GM19438 (cell line): ENCODE results near the gene MYO9A.
"Not testable (repeated sequence)": the region's sequence is repeated elsewhere in the genome, so short reads cannot be mapped to it uniquely, and the experiment has no call there.

Source experiments
- ATAC-seq: cut with Tn5 transposase; IDR thresholded peaks from one replicate; pipeline ENCODE4 v1.9.1; 2021; ENCODE audit warnings: low read depth; ENCODE audit not compliant: unreplicated experiment

Gene MYO9A

DNA sequence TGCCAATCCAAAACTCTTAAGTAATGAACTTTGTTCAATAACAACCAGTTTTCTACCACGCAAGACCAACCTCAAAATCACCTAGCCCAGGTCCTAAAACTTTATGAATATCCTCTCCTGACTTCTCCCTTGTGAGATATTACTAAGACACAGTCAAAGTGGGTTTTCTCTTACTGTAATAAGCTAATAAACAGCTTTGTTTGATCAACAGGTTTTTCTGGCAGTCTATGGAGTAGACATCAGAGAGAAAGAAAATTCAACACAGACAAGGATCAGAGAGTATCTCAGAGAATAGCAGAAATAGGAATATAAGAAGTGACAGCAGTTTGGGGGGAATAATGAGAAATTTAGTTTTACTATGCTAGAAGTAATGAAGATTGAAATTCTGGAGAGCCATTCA lies 228.0 kb downstream of the MYO9A start:
- ATAC-seq, result no peak

DNA sequence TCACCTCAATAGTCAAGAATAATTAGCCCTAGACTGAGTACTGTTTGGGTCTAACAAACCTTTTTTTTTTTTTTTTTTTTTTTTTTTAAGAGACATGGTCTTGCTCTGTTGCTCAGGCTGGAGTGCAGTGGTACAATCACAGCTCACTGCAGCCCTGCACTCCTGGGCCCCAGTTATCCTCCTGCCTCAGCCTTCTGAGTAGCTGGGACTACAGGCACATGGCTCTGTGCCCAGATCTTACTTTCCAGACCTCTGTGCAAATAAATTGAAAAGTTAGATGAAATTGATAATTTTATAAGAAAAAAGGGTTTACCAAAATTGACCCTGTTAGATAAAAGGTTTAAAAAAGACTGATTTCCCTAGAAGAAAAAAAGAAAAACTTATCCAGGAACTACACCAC lies 228.6 kb downstream of the MYO9A start:
- no peak for ATAC-seq

DNA sequence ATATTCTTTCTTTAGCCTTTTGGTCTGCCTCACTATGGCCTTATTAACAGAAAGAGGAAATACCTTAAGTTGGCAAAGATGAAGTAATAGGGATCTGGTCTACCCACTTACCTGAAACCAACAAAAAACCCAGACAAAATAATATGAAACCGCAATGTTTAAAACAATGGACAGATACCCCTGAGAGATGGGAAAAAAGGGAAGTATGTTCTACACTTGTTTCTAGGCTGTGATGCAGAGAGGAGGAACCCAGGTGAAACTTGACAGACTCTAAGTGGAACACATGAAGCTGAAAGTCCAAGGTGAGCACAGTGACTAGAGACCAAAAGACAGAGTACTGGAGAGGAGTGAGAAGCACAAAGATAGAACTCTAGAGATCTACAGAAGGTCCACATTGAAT lies 229.2 kb downstream of the MYO9A start:
- ATAC-seq, result no peak

DNA sequence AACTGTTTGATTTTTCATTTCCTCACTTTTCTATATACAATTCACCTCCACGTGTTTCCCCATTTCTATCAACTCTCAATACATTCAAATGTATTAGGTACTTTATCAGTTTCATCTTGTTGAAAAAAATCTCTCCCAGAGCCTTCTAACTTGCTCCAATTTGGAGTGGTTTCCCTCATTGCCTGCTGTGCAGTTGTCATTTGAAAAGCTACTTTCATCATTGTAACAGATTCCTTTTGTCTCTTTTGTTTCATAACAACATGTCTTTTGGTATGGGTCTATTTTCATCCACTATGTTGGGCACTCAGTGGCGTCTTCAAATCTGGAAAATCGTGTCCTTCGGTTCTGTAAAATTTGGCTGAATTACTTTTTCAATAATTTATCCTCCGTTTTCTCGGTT lies 232.6 kb downstream of the MYO9A start:
- no peak for ATAC-seq

DNA sequence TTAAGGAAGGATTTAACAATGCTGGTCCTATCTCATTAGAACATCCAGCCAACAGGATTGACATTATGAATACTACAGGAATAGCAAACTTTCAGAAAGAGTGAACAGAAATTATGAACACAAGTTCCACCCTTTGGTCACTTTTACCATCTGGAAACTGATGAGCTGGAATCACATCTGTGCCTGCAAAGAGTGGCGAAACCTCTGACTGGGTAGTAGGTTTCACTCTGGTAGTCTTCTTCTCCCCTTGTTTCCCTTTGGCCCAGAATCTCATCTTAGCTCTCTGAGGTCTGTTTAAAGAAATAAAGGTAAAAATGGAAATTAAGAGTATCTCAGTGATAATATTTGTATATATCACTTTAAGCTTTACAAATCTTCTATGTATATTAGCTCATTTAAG lies 234.5 kb downstream of the MYO9A start:
- ATAC-seq, result no peak

DNA sequence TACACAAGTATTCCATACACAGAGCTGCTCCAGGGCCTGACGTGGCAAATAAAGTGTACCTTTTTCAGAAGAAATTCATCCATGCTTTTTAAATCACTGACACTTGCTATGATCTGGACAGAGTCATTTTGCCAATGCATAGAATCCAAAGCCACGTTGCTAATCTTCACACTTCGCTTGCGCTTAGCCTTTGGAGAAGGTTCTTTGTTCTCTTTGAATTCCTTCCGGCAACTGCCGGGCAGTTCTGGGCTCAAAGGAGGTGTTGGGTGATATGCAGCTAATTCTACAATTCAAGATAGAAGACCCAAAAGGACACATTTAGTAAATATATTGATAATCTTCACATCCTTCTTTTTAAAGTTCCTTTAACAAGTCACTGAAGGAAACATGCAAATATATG lies 237.7 kb downstream of the MYO9A start:
- ATAC-seq, result no peak

DNA sequence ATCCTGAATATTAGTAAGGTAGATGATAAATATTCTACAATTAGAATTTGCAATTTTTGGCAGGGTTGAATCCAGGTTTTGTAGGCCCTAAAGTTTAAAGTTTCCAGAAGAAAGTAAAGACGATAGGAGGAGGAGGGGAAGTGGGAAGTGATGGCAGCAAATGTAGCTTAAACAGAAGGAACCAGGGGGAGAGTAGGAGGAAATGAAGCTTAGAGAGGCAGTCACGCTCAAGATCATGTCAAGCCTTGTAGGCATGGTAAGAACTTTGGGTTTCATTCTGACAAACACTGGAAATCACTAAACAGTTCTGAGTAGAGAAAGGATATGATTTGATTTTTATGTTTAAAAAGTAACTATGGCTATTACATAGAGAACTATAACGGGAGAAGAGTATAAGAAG lies 243.7 kb downstream of the MYO9A start:
- ATAC-seq, result no peak

DNA sequence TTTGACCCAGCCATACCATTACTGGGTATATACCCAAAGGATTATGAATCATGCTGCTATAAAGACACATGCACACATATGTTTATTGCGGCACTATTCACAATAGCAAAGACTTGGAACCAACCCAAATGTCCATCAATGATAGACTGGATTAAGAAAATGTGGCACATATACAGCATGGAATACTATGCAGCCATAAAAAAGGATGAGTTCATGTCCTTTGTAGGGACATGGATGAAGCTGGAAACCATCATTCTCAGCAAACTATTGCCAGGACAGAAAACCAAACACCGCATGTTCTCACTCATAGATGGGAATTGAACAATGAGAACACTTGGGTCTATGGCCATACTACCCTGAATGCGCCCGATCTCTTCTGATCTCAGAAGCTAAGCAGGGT lies 259.7 kb downstream of the MYO9A start:
- not testable (repeated sequence) for ATAC-seq

DNA sequence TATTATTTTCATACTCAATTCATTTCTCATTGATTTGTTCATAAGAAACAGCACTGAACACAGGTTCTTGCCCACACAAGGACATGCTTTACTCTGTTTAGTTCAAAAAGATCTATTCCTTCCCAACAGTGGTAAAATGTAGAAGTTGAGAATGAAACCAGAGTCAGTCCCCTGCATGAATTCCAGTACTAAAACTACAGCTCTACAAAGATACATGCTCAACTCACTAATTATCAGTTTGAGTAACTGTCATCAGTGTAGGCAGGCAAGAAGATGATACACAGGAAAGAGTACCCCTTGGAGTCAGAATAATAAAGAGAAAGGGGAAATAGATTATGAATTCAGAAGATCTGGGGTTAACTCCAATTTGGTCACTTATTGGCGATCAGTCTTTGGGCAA lies 264.4 kb downstream of the MYO9A start:
- no peak for ATAC-seq

DNA sequence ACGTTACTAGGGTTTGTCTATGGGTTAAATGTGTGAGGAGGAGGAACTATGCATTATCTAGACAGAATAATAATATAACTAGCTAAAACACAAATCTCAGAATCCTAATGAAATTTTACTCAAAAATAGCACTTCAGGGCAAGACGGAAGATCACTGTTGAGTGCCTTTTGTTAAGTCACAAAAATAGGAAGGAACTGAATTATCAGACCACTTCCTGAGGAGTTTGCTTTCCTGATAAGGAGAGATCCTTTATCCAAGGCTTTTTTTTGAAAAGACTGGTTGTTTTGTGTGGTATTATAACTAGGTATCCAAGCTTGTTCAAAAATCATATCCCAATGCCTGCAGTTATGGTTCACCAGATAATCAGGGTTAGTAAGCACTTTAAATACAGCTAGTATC lies 273.0 kb downstream of the MYO9A start:
- ATAC-seq, result no peak

DNA sequence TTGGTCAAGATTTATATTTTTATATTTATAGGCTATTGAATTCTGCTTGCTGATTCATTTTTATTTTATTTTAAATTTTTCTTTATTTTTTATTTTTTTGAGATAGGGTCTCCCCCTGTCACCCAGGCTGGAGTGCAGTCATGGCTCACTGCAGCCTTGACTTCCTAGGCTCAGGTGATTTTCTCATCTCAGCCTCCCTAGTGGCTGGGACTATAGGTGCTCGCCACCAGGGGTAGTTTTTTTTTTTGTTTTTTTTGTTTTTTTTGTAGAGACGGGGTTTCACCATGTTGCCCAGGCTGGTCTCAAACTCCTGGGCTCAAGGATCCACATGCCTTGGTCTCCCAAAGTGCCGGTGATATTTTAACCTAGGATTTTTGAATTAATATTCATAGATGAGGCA lies 276.4 kb downstream of the MYO9A start:
- no peak for ATAC-seq

DNA sequence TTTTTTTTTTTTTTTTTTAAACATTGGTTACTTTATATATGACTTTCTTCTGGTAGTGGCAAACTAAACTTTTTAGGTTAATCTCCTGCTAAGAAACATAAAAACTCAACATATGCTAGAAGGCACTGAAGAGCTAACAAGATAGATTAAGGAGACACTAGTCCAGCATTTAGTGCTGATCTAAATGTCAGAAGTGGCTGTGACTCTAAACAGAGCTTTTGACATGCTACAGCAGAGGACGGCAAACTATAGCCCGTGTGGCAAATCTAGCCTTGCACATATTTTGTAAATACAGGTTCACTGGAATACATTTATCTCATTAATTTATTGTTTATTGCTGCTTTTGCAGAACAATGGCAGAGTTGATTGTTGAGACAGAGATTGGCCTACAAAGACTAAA lies 287.0 kb downstream of the MYO9A start:
- ATAC-seq, result no peak

DNA sequence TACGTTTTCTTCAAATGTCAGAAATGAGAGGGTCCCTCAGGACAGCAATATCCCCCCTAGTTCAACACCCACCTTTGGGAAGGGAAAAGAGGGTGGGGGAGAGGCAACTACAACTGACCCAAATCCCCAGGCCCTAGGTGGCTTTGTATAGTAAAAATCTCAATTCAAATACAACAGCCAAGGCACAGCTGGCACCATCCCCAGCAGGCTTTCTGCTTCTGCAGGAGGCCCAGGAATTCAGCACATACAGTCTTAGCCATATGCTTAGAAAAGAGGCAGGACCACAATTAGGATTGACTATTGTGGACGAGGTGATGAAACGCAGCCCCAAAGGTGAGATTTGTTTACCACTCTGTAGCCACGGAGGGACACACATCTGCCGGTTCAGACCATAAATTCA lies 291.8 kb downstream of the MYO9A start:
- ATAC-seq, result no peak

DNA sequence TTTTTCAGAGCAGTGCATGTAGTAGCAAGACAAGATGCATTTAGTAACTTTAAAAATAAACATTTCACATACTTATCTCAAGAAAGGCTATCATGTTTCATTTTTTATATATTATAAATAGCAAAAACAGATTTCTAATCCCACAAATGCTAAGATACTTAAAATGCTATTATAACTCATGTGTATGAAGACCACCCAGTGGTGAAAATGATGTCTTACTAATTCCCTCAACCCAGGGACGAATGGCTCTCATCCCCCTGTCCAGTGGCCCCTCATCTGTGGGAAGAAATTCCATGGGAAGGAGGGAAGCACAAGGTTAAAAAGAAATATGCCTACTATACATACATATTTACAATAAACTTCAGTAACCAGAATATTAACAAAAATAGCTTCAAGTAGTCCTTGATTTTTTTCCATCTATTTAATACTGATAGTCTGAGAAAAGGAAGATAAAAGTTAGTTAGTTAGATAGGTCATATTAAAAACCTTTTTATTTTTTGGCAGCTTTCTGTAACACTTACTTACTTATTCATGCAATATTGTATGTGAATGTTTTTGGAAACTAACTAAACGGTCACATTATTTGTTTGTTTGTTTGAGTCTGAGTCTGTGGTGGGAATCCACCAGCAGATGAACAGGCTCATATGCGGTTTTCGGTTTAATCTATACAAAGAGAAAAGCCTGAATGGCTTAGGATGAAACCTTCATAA lies 292.8 kb downstream of the MYO9A start:
- no peak for ATAC-seq

DNA sequence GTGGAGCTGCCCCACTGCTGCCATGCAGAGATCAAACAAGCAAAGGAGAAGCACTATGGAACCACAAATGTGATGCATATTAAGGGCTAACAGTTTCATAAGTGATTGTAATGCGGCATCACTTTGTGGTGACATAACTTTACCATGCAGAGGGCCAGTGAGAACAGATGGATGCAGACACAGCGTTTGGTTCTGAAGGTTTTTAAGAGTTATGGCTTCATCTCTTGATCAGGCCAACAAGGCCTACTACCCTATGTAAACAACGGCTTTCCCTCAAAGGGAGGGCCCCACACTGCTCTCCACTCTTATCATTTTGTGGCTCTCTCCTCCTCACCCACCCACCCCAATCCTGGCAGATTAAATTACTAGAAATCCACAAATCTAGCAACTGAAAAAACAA lies 294.1 kb downstream of the MYO9A start:
- no peak for ATAC-seq

DNA sequence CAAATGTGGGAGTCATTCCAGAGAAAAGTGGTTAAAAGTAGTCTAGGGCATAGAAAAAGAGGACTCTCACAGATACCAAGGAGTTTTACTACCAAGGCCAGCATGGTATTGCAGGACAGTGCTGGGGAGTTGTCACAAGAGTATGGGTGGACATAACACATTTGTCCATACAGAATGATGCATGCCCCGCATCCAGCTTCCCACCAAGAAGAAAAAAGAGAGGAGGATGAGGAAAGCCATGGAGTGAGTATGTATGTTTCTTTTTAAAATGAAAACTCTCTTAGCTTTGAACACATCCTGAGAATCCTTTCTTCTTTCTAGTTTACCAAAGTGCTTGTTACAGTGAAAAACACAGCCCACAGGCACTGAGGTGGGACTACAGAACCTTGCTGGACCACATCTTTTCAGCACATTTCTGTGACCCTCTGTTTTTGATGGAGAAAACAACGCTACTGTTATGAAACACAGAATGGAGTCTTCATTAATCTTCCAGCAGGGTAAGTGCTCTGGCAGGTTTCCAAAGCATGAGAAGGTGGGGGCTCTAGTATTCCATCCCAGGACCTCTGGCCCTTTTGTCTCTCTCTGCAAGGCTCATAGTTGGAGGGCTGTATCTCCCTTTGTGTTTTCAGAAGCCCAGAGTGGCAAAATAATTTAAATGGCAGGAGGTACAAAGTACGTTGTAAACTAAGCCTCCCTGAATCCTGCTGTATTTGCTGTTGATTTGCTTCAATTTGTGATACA lies 294.9 kb downstream of the MYO9A start:
- no peak for ATAC-seq

DNA sequence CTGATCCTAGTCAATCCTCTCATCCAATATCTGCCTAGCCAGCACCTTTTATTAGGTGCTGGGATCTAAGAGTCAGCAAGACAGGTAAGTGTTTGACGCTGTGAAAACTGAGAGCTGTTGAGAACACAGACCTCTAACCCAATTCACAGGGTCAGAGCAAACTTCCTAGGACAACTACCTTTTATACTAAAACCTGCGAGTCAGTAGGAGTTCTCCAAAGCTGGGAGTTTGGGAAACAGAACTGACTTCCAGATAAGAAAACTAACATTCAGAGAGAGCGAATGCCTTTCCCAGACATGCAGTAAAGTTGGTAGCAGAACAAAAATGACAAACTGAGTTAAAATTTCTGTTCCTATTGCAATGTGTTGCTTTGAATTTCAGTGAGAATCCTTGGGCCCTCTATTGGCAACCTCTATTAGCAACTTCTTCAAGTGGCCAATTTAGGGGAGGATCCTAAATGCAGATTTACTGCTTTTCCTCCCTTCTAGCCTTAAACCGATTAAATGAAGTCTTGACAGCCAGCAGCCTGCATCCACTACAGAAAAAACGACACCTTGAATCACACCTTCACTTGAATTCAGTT lies 296.3 kb downstream of the MYO9A start:
- no peak for ATAC-seq

DNA sequence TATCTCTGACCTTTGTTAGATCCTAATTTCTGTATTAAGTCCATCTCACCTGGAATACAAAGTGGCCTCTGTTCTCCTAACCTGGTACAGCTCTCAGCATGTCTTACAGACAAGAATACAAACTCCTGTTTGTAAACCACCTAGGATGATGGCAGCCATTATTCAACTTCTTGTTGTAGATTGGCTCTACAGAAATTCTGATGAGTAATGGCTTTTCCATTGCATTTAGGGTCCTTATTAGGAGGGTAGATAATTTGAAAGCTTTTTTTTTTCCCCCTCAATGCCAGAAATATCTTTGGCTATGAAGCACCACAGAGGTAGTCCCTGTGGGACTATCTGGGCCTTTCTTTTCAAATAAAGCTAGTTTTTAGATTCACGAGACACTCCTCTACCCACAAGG lies 297.8 kb downstream of the MYO9A start:
- no peak for ATAC-seq

DNA sequence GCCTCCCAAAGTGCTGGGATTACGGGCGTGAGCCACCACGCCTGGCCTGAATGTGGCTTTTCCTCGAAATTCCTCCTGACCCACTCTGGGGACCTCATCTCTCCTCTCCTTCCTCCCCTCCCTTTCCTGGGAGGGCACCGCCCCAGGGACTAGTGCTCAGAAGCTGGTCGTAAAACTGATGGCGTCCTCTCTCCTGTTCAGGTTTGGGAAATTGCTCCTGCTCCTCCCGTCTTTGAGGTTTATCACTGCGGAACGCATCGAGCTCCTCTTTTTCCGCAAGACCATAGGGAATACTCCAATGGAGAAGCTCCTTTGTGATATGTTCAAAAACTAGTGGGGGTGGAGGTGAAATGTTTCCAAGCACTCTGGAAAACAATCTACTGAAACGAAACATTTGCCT lies 300.6 kb downstream of the MYO9A start:
- no peak for ATAC-seq

DNA sequence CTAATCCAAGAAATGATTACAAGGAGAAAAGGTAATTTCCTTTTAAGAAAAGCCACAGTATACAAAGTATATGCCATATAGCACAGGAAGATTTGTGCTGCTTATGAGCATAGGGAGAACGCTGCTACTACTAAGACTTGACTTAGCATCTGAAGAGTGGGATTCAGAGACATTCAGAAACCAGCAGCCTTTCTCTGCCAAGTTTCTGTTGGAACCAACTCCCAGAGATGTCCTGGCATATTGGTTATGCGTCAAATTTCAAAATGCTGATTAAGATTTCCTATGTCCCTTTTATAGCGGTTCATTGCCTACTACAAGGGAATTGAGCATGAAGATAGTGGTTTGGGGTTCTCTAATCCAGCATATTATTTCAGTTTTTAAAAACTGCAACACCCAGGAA lies 302.6 kb downstream of the MYO9A start:
- no peak for ATAC-seq

DNA sequence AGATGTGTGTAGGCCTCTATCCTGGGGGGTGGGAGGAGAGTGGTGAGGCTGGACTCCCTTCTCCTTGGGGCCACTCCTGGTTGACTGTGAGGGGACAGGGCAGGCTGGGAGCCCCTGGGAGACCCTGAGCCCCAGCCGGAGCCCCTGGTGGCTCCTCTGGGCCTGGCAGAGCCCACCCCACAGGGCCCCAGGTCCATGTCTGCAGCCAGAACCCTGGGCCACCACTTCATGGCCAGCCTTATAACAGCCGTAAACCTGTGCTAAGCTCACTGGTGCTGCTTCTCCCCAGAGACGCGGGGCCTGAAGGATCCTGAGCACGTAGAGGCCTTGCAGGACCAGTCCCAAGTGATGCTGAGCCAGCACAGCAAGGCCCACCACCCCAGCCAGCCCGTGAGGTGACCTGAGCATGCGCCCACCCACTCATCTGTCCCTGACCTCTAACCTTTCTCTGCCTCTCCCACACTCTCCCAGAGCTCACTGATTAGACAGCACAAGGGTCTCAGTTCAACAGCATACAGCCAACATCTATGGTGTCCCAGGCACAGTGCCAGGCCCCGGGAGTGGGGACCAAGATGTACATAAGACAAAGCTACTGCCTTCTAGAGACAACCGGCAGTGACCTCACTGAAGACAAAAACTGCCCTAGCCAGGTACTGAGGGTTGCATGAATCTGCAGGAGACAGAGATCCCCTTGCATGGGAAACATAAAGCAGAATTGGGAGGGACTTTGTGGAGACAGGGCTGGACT lies 304.1 kb downstream of the MYO9A start:
- ATAC-seq, result no peak
